HepG2 (cell line): Measurements from ENCODE around the gene WDR82.

ENCODE experiments used
- NR3C1 ChIP-seq: sonication (generic); formaldehyde crosslinking; IDR thresholded peaks from 2 replicates; pipeline ENCODE4 v1.4.0; 2020; ENCODE audit warnings: missing genetic modification reagents
- POLR2AphosphoS5 ChIP-seq: IDR thresholded peaks from 2 replicates; pipeline ENCODE4 v1.6.1; 2012; ENCODE audit warnings: low read depth, low read length
- YY1 ChIP-seq: IDR thresholded peaks from 2 replicates; pipeline ENCODE4 v1.6.1; 2011; ENCODE audit warnings: low read length, low read depth, moderate library complexity, mild to moderate bottlenecking; ENCODE audit not compliant: insufficient read depth, insufficient replicate concordance
- ZNF225 ChIP-seq: sonication (generic); formaldehyde crosslinking; IDR thresholded peaks from 2 replicates; pipeline ENCODE4 v1.4.0; 2020; ENCODE audit warnings: mild to moderate bottlenecking, missing genetic modification reagents
- ZNF607 ChIP-seq: sonication (generic); formaldehyde crosslinking; IDR thresholded peaks from 2 replicates; pipeline ENCODE4 v1.5.1; 2020; ENCODE audit warnings: missing genetic modification reagents, mild to moderate bottlenecking, borderline replicate concordance

- no peak for TF ChIP-seq NR3C1
- TF ChIP-seq YY1, result no peak
- TF ChIP-seq ZNF607, result no peak
- no peak for TF ChIP-seq ZNF225
- TF ChIP-seq POLR2AphosphoS5, result no peak
Observed at GRCh38 chr3:52213005-52213404, 65.4 kb downstream of the WDR82 start.
